GM21447 (cell line): Measurements from ENCODE around the gene RTP3.
"Not testable (repeated sequence)": the region's sequence is repeated elsewhere in the genome, so short reads cannot be mapped to it uniquely, and the experiment has no call there.

Experiments
- ATAC-seq: cut with Tn5 transposase; IDR thresholded peaks from one replicate; pipeline ENCODE4 v1.9.1; 2021; ENCODE audit not compliant: unreplicated experiment

The RTP3 gene

DNA sequence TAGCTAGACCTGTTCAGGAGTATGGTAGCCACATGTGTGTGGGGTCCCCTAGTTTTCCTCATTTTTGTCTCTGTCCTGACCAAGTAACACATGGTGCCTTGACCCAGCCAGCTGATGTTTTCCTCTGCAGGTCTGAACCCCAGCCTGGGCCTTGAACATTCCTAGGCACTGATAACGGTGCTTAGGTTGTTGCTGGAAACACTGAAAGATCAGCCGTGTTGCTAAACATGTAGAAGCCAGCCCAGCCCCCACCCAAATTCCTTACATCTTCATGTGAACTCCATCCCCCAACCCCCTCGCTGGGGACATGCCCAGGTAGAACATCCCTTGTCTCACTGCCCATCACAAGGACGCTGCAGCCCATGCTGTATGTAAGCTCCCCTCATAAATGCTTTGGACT, 18.7 kb downstream of the RTP3 start:
- no peak for ATAC-seq

DNA sequence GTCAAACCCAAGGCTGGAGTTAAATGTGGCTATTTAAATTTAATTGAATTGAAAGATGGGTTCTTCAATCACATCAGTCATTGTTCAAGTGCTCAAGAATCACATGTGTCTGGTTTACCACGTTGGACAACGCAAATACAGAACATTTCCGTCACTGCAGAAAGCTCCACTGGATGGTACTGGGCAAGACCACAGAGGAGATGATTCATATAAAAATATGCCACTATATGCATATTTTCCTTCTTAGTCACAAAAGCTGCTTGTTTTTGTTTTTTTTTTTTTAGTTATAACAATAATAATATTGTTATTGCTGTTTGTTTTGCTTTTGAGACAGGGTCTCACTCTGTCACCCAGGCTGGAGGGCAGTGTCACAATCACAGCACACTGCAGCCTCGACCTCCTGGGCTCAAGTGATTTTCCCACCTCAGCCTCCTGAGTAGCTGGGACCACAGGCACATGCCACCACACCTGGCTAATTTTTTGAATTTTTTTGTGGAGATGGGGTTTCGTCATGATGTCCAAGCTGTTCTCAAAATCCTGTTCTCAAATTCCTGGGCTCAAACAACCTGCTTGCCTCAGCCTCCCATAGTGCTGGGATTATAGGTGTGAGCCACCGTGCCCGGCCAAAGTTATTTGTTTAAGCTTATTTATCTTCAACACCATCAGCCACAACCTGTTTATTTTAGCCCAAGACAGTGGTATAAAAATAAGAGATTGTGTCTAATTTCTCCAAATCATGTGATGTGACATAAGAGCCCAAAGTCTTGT, 19.4 kb downstream of the RTP3 start:
- no peak for ATAC-seq

DNA sequence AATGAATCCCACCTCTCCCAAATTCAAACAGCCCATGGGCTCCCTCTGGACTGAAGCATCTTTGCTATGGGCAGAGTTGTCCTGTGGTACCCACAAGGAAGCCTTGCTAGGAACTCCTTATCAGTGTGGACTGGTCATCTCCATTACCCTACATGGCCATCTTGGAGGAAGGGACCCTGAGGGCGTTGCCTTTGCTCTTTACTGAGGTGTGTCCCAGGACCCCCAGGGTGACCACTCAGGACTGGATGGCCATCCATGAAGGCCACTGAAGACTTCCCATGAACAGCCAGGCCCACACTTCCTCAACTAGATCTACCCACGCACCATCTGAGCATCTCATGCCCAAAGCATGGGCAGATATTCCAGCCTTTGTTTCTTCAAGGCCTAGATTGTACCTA, 20.0 kb downstream of the RTP3 start:
- ATAC-seq: no peak

DNA sequence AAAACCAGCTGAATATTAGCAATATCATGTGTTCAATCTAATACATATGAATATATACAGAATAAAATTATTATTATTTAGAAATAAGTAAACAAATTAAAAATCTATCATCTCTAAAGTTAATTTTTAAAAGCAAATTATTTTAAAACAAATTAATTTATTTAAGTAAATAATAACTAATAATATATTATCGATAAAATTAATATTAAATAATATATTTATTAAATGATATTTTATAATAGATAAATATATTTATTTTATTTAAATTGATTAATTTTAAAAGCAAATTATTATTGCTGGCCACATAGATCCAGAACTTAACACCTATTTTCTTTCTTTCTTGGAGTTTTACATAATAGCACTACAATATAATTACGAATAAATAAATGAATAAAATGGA, 22.2 kb downstream of the RTP3 start:
- ATAC-seq: no peak

DNA sequence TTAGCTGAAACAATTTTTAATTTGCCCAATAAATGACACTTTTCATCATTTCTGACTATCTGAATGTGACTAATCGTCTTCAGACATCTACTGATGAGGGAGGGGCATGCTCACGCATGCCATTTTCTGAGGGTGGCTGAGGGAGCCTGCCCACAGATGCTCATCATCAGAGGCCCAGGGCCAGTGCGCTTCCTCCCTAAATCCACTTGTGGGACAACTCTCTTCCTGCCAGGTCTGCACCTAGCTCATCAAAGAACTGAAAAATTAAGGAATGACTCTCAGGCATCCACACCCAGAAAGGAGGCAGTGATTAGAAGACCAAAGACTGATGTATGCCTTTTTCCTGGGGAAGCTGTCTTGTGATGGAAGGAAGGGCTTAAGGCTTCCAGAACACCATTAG, 22.8 kb downstream of the RTP3 start:
- ATAC-seq: no peak

DNA sequence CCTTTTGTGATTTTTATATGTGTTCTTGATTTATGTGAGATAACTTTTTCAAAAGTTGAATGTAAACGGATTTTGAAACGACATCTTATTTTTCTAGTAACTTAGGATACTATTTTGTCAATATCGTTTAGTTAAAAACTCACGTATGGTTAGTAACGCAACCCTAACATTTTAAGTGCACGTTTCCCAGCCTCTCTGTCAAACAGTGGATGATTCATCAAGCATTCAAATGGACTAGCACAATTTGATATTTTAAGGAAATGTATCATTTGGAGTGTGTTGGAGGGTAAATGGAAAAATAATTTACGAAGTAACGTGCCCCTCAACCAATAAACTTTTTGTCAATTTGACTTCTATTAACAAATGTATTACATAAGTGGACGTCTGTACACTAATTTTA, 23.3 kb downstream of the RTP3 start:
- no peak for ATAC-seq

DNA sequence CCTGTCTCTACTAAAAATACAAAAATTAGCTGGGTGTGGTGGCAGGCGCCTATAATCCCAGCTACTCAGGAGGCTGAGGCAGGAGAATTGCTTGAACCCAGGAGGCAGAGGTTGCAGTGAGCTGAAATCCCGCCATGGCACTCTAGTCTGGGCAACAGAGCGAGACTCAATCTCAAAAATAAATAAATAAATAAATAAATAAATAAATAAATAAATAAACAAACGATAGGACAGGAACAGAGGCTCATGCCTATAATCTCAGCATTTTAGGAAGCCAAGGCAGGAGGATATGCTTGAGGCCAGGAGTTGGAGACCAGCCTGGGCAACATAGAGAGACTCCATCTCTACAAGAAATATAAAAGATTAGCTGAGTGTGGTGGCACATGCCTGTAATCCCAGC, 24.4 kb downstream of the RTP3 start:
- not testable (repeated sequence) for ATAC-seq

DNA sequence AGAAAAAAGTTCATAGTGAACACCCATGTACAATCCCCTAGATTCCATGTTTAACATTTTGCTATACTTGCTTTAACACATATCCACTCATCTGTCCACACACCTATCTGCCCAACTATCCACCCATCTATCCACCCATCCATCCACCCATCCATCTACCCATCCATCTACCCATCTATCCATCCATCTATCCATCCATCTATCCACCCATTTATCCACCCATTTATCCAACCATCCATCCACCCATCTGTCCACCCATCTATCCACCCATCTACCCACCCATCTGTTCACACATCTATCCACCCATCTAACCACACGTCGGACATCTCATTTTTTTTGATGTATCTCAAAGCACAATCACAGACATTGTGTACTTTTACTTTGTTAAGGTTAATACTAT, 25.8 kb downstream of the RTP3 start:
- no peak for ATAC-seq

DNA sequence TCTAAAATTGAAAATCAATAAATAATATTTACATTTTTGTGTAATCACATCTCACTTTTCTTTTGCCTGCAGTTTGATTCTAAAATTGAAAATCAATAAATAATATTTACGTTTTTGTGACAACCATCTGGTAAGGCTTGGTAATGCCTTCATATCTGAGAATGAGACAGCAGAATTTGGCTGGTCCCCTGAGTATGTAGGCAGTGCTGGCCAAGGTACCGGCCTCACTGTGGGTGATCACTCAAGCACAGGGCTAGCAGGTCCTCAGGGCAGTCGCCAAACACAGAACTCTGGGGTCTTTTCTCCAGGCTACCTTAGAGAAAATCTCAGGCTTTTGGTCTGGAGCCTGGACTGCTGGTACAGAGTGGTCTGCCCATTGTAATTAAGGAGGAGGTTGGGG, 26.2 kb downstream of the RTP3 start:
- no peak for ATAC-seq

DNA sequence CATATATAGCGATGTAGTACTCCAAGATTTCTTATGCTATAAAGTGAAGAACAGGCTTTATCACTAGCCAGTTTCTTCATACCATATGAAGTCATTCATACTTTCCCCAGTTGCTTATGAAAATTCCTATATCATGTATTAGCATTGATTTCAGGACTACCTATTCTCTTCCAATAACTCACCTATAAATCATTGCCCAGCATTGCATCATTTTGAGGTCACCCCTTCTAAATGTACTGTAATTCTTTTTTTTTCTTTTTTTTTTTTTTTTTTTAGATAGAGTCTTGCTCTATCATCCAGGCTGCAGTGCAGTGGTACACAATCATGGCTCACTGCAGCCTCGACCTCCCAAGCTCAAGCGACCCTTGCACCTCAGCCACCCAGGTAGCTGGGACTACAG, 27.1 kb downstream of the RTP3 start:
- ATAC-seq: no peak

DNA sequence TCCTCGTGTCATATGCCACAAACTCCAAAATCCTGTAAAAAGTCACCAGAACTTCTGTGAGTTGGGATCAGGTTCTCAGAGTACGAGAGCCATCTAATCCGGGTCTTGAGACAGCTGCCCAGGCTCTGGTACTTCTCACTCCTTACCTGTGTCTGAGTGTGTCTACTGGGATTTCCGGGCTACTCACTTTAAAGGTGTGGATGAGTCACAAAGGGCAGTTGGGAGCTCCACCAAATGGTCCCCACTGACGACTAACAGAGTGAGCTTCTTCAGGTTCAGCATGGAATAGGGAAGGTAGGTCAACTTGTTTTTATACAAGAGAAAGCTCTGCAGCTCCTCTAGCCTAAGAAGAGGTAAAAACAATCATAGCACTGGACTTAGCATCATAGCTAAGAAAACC, 29.5 kb downstream of the RTP3 start:
- ATAC-seq: no peak

DNA sequence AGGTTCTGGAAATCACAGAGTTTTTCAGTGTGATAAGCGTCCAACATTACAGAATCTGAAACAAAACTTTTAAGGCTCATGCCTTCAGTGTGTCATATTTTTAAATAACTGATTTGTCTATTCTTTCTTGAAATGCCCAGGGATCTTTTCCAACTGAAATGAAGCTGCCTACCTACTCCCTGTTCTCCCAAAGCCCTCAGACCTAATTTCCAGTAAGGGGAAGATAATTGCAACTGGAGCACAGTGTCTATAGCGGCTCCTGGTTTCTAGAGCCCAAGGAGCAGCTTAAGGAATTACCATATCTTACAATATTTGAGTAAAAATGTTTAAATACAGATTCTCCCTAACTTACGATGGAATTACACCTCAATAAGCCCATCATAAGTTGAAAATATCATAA, 35.3 kb downstream of the RTP3 start:
- no peak for ATAC-seq

DNA sequence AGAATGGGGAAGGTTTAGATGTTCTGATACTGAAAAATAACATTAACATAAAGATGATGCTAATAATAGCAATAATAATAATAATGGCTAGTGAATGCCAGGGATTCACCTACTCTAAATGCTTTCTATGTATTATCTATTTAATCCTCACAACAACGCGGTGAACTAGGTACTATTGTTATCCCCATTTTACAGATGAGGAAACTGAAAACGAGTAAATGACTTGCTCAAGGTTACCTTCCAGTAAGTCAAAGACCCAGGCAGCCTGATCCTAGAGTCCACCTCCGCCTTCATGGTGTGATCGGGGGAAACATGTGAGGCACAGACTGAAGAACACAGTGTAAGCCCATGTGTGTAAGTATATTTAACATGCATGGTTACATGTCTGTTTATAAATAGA, 38.0 kb downstream of the RTP3 start:
- ATAC-seq: no peak

DNA sequence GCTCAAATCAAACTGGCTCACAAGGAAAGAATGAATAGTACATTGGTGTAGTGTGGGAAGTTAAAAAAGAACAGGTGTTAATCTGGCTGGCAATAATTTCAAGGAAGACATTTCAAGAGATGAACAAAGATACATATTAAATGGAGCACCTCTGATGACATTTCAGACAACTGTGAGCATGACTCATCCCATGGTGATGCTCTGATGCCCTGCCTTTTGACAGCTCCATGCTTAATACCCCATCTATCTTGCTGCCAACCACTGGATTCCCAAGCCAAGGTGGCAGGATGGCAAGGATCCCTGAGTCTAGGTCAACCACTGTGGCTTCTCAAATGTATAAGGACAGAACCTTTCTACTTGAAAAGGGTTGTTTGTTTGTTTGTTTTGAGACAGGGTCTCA, 39.0 kb downstream of the RTP3 start:
- no peak for ATAC-seq

DNA sequence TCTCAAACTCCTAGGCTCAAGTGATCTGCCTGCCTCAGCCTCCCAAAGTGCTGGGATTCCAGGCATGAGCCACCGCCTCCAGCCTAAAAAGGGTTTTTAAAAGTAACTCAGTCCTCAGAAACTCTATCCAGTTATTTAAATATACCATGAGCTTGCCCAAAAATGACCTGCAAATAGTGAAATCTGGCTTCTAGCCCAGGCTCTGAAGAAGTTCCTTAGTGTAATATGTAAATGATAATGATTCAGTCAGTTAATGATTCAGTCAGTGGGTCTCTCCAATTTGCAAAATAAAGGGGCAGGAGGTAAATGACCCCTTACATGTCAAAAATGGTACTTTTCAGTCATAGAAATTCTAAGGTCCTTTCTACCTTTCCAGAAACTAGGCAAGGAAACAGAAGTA, 39.5 kb downstream of the RTP3 start:
- ATAC-seq: no peak

DNA sequence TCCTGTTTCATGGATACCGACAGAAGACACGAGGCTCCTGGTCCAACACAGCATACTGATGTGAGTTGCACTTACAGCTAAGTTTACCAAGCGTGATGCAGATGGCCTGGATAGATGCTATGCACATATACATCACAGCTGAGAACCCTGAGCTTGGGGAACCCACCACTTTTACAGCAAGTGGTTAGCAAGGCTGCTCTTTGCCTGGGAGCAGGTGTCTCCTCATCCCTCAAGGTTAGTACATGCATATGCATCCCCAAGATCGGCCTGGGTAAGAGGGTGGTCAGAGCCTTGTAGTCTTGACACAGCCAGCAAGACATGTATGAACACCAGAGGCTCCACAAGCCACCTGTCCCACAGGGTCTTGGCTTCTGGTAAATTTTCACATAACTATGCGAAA, 40.0 kb downstream of the RTP3 start:
- ATAC-seq: no peak

DNA sequence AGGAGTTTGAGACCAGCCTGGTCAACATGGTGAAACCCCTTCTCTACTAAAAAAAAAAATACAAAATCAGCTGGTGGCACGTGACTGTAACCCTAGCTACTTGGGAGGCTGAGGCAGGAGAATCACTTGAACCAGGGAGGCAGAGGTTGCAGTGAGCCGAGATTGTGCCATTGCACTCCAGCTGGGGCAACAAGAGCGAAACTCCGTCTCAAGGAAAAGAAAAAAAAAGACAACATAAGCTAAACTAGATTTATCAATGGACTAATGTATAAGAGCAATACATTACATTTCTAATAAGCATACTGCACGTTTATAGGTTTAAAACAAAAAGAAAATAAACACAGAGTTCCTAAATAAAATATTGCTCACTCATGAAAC, 40.6 kb downstream of the RTP3 start:
- peak; percentile 2 for ATAC-seq

DNA sequence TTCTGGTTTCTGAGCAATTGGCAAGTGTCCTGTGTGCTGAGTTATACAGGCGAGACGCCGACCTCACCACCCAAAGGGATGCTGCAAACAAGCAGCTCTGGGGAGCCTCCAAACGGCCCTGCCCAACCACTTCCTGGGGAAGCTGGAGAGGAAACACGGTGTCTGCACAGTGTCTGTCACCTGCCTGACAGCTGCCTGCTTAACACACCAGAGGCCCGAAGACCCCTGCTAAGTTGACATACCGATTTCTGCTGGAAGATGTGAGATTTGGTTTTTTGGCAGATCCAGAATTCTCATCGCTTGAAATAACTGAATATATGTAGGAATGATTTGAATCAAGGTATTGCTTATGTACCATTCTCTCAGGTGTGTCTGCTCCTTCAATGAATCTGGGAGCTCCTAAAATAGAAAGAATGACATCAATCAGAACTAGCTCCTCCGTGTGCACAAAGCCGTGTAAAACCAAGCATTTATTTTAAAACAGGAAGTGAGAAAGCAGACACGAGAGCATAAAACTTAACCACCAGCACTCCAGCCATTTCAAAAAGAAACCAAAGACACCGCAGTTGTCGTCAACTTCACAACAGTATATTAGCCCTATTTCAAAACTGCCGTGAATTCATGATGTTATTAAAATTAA, 41.1 kb downstream of the RTP3 start:
- peak; percentile 80 for ATAC-seq

DNA sequence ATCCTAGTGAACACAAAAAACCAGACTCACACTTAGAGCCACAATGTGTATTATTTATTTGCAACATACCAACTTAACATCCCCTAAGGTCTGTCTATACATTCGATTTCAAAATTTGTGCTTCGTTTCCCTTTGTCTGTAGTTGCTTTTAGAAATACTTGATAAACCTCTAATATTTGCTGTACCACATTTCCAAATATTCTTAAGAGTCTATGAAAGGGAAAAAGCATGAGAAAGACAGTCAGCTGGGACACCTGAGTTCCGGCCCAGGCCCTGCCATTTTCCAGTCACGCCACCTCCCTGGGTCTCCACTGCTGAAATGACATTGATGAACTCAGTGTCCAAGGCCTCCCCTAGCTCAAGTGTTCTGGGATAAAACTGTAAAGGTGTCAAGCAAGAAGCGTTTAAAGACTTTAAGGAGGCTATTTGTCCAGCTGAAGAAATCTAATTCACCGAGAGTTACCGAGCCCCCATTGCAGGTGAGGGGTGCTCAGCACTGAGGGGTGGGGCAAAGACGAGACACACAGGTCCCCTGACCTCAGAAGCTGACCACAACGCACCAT, 41.7 kb downstream of the RTP3 start:
- ATAC-seq: peak; percentile 1

DNA sequence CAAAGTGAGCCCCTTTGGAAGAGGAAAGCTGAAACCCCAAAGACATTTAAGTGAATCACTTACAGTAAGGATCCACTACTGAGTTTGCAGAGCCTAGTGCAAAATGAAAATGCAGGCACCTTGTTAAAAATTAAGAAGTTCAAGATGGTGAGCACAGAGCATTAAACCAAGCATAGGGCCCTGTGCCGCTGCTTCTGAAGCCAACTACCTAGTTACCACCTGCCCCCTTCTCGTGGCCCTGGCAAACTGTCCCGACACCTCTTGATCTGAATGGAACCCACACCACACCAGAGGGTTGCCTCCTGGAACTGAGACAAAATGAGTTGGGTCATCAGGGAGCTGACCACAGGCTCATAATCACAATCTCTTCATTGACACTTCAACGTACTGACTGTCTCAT, 42.8 kb downstream of the RTP3 start:
- no peak for ATAC-seq

DNA sequence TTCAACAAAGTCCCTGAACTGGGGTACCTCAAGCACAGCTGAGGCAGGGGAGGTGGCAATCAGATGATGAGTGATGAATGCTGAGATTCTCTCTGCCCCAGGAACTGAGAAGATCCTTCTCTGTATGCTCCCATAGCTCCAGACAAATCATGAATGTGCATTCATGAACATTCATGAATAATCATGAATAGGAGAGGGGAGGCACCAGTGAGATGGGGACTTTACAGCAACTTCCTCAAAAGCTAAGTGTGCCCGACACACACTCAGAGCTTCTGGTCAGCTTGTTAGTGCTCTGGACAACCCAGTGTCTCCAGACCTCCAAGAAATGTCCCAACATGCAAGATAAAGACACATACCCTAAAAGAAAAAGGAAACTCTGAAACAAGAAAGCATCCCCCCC, 44.1 kb downstream of the RTP3 start:
- no peak for ATAC-seq

DNA sequence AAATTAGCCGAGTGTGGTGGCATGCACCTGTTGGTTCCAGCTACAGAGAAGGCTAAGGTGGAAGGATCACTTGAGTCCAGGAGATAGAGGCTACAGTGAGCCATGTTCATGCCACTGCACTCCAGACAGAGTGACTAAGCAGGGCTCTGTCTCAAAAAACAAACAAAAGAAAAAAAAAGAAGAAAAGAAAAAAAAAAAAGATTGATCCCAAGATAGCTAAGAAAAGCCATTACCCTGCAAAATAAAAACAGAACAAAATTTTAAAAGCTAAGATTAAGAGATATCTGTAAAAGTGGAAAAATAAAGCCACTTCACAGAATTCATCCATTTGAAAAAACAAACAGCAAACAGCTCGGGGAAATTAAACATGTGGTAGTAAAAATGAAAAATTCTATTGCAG, 44.6 kb downstream of the RTP3 start:
- no peak for ATAC-seq

DNA sequence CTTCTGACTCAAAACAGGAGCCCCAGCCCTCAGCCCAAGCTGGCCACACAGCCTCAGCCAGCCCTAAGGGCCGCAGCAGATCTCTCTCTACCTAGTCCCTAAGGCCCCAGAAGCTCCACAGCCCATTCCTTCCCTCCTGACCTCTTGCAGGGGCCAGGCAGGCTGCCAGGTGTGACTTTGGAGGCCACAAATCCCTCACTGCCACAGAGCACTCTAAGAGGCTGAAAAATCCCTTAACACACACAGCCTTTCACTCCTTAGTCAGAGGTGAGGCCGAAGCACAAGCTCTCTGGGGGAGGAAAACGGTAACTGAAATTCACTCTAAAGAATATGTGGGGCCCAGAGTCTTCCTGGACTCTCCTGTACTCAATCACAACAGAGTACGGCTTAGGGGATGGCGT, 45.0 kb downstream of the RTP3 start:
- ATAC-seq: no peak
